GM18511 (cell line): ENCODE data around the gene TMEM138.
A peak's percentile ranks its signal among the peaks of the same experiment; 100 is the strongest.

Experiments
- ATAC-seq: cut with Tn5 transposase; IDR thresholded peaks from one replicate; pipeline ENCODE4 v1.9.1; 2021; ENCODE audit warnings: mild to moderate bottlenecking, moderate library complexity; ENCODE audit not compliant: unreplicated experiment

TMEM138 gene

GRCh38 chr11:61341706-61342105 lies 20.5 kb upstream of the TMEM138 start:
- no peak for ATAC-seq

GRCh38 chr11:61342207-61342803 lies 19.9 kb upstream of the TMEM138 start:
- no peak for ATAC-seq

- no peak for ATAC-seq
Observed at GRCh38 chr11:61343792-61344745, 18.1 kb upstream of the TMEM138 start.

- ATAC-seq, result no peak
Observed at GRCh38 chr11:61345170-61345610, 17.0 kb upstream of the TMEM138 start.

- ATAC-seq, result no peak
Observed at GRCh38 chr11:61345954-61346843, 16.0 kb upstream of the TMEM138 start.

GRCh38 chr11:61347916-61348461 lies 14.2 kb upstream of the TMEM138 start:
- ATAC-seq, result no peak

GRCh38 chr11:61349189-61349751 lies 12.9 kb upstream of the TMEM138 start:
- ATAC-seq, result no peak

- ATAC-seq, result no peak
Observed at GRCh38 chr11:61349916-61350315, 12.3 kb upstream of the TMEM138 start.

- ATAC-seq, result no peak
Observed at GRCh38 chr11:61350336-61350735, 11.8 kb upstream of the TMEM138 start.

GRCh38 chr11:61350803-61351202 lies 11.4 kb upstream of the TMEM138 start:
- ATAC-seq, result no peak

- ATAC-seq, result no peak
Observed at GRCh38 chr11:61352038-61352437, 10.1 kb upstream of the TMEM138 start.

- no peak for ATAC-seq
Observed at GRCh38 chr11:61353131-61354067, 8.8 kb upstream of the TMEM138 start.

GRCh38 chr11:61354208-61354607 lies 8.0 kb upstream of the TMEM138 start:
- ATAC-seq, result no peak

- ATAC-seq, result no peak
Observed at GRCh38 chr11:61356706-61357105, 5.5 kb upstream of the TMEM138 start.

GRCh38 chr11:61357233-61357893 lies 4.8 kb upstream of the TMEM138 start:
- ATAC-seq, result peak; percentile 65

- ATAC-seq, result no peak
Observed at GRCh38 chr11:61357894-61358239, 4.3 kb upstream of the TMEM138 start.

GRCh38 chr11:61358566-61358965 lies 3.6 kb upstream of the TMEM138 start:
- ATAC-seq, result no peak

- no peak for ATAC-seq
Observed at GRCh38 chr11:61359516-61359915, 2.7 kb upstream of the TMEM138 start.

- peak; percentile 2 for ATAC-seq
Observed at GRCh38 chr11:61361237-61361740, 885 bp upstream of the TMEM138 start.
